ENCODE measurements around the gene ADARB2. TPM values are rescaled to one million over a fixed set of nuclear protein-coding genes. Genes with fewer than 3 reads are reported as not detected.
A peak's percentile ranks its signal among the peaks of the same experiment; 100 is the strongest.

ADARB2 gene
- total RNA-seq, 2 donors from 2014 or later = 1.1 to 1.8 TPM

GRCh38 chr10:1552406-1552805, 184.9 kb downstream of the ADARB2 start:
- Mint-ChIP-seq H3K27me3 (ENCODE audit: insufficient read depth) (no peaks in the 10 kb centered on the region), H3K4me1 (no peaks in the 10 kb centered on the region), H3K36me3 (ENCODE audit: low read depth) (no peaks in the 10 kb centered on the region), H3K27ac (no peak overlapping the region), H3K9me3 (peaks cover 7% of the 10 kb centered on the region), H3K4me3 (no peak overlapping the region)
- Histone ChIP-seq H3K36me3 (ENCODE audit: control insufficient read depth, insufficient read depth, low read length) (no peaks in the 10 kb centered on the region), H3K9me3 (ENCODE audit: control insufficient read depth, low read length) (peaks cover 4% of the 10 kb centered on the region), H3K4me3 (ENCODE audit: low read length) (no peak overlapping the region), H3K4me1 (ENCODE audit: control insufficient read depth, insufficient read depth, low read length) (no peaks in the 10 kb centered on the region), H3K9ac (ENCODE audit: extremely low read depth, low read length, poor library complexity, severe bottlenecking) (no peak overlapping the region), H3K27me3 (ENCODE audit: control insufficient read depth, insufficient read depth, low read length, poor library complexity, severe bottlenecking) (no peaks in the 10 kb centered on the region), H3K27ac (ENCODE audit: low read depth, low read length) (no peak overlapping the region)
- no peak for DNase-seq
- no peak for TF ChIP-seq CTCF (conservative IDR thresholded peaks at IDR 0.05)
- 68 to 100% methylated on average over 1 to 9 of the region's 9 CpGs for WGBS, 2 experiments (ENCODE audit: insufficient coverage in 1 of 2, insufficient read length in 1 of 2)

GRCh38 chr10:1551636-1552338, 185.5 kb downstream of the ADARB2 start:
- peak overlapping the region; percentile 24 for H3K27ac ChIP-seq (ENCODE audit: low read depth, low read length)
- peaks cover 4% of the 10 kb centered on the region for H3K9me3 ChIP-seq (ENCODE audit: control insufficient read depth, low read length)
- no peak overlapping the region for H3K4me3 Mint-ChIP-seq
- no peaks in the 10 kb centered on the region for H3K4me1 Mint-ChIP-seq
- TF ChIP-seq CTCF (conservative IDR thresholded peaks at IDR 0.05) = no peak
- no peak overlapping the region for H3K9ac ChIP-seq (ENCODE audit: extremely low read depth, low read length, poor library complexity, severe bottlenecking)
- H3K27ac Mint-ChIP-seq = no peak overlapping the region
- DNase-seq = no peak
- no peaks in the 10 kb centered on the region for H3K36me3 Mint-ChIP-seq (ENCODE audit: low read depth)
- H3K36me3 ChIP-seq (ENCODE audit: control insufficient read depth, insufficient read depth, low read length) = no peaks in the 10 kb centered on the region
- no peaks in the 10 kb centered on the region for H3K4me1 ChIP-seq (ENCODE audit: control insufficient read depth, insufficient read depth, low read length)
- no peak overlapping the region for H3K4me3 ChIP-seq (ENCODE audit: low read length)
- WGBS, 2 experiments (ENCODE audit: insufficient coverage in 1 of 2, insufficient read length in 1 of 2) = 93% methylated on average over 16 to 18 of the region's 18 CpGs
- H3K27me3 ChIP-seq (ENCODE audit: control insufficient read depth, insufficient read depth, low read length, poor library complexity, severe bottlenecking) = no peaks in the 10 kb centered on the region
- H3K27me3 Mint-ChIP-seq (ENCODE audit: insufficient read depth) = no peaks in the 10 kb centered on the region
- peaks cover 7% of the 10 kb centered on the region for H3K9me3 Mint-ChIP-seq

- Mint-ChIP-seq H3K27ac (no peak overlapping the region), H3K36me3 (ENCODE audit: low read depth) (no peaks in the 10 kb centered on the region), H3K4me1 (no peaks in the 10 kb centered on the region), H3K9me3 (peaks cover 7% of the 10 kb centered on the region), H3K27me3 (ENCODE audit: insufficient read depth) (no peaks in the 10 kb centered on the region), H3K4me3 (no peak overlapping the region)
- Histone ChIP-seq H3K4me3 (ENCODE audit: low read length) (no peak overlapping the region), H3K36me3 (ENCODE audit: control insufficient read depth, insufficient read depth, low read length) (no peaks in the 10 kb centered on the region), H3K4me1 (ENCODE audit: control insufficient read depth, insufficient read depth, low read length) (no peaks in the 10 kb centered on the region), H3K9me3 (ENCODE audit: control insufficient read depth, low read length) (peaks cover 4% of the 10 kb centered on the region), H3K9ac (ENCODE audit: extremely low read depth, low read length, poor library complexity, severe bottlenecking) (no peak overlapping the region), H3K27me3 (ENCODE audit: control insufficient read depth, insufficient read depth, low read length, poor library complexity, severe bottlenecking) (no peaks in the 10 kb centered on the region), H3K27ac (ENCODE audit: low read depth, low read length) (no peak overlapping the region)
- TF ChIP-seq CTCF (conservative IDR thresholded peaks at IDR 0.05) = no peak
- no peak for DNase-seq
- WGBS, 2 experiments (ENCODE audit: insufficient coverage in 1 of 2, insufficient read length in 1 of 2) = 92 to 93% methylated on average over 15 of the region's 15 CpGs
Measured at GRCh38 chr10:1550616-1551015, 186.7 kb downstream of the ADARB2 start.
